ENCODE results near the gene RABAC1. TPM values are rescaled to one million over a fixed set of nuclear protein-coding genes. Genes with fewer than 3 reads are reported as not detected.

The RABAC1 gene
- total and polyA plus RNA-seq, 2 of the 4 experiments (the other 2 are of a cell fraction): 117 to 276 TPM

GRCh38 chr19:41956621-41957020 lies 2.5 kb downstream of the RABAC1 start:
- Histone ChIP-seq H3K56ac (ENCODE audit: extremely low read depth, insufficient read depth, low read length) (no peak overlapping the region), H3K4ac (ENCODE audit: low read depth, low read length) (no peak overlapping the region), H3K23ac (ENCODE audit: low read depth, low read length) (no peak overlapping the region), H3K14ac (replicated peaks; ENCODE audit: low read depth, low read length) (no peak overlapping the region), H3K18ac (ENCODE audit: low read depth, low read length) (no peak overlapping the region), H3K27me3 (ENCODE audit: control insufficient read depth, insufficient read depth, low read length) (no peaks in the 10 kb centered on the region), H4K91ac (ENCODE audit: insufficient read depth, low read depth, low read length) (no peak overlapping the region), H3K4me1 (ENCODE audit: control insufficient read depth, insufficient read depth, low read length) (peaks cover 8% of the 10 kb centered on the region), H2BK120ac (ENCODE audit: low read depth, low read length) (no peak overlapping the region), H2BK15ac (ENCODE audit: low read depth, low read length) (no peak overlapping the region), H3K79me1 (ENCODE audit: low read depth in 1 of 2, low read length in 2 of 2) (peaks cover 7 to 26% of the 10 kb centered on the region in 2 experiments), H4K20me1 (ENCODE audit: insufficient read depth, low read length) (peaks cover 21% of the 10 kb centered on the region), H3K4me3 (ENCODE audit: insufficient read depth, low read depth, low read length) (no peak overlapping the region), H2BK5ac (ENCODE audit: low read depth, low read length, poor library complexity, severe bottlenecking) (no peak overlapping the region), H2BK20ac (ENCODE audit: low read depth, low read length) (no peak overlapping the region), H3K9ac (ENCODE audit: low read depth, low read length) (no peak overlapping the region), H4K5ac (ENCODE audit: low read depth, low read length) (no peak overlapping the region), H3K36me3 (ENCODE audit: control insufficient read depth, insufficient read depth, low read length) (peaks cover 10% of the 10 kb centered on the region; the same call in 1 of the 2 replicates), H3K9me1 (ENCODE audit: insufficient read depth, low read length) (peaks cover 7% of the 10 kb centered on the region; the same call in 1 of the 2 replicates), H3K4me2 (ENCODE audit: low read depth, low read length) (no peak overlapping the region), H2AK9ac (replicated peaks; ENCODE audit: low read depth, low read length, poor library complexity) (no peak overlapping the region), H3K27ac (ENCODE audit: insufficient read depth, low read length) (no peak overlapping the region), H2AFZ (replicated peaks; ENCODE audit: low read length, poor library complexity) (no peak overlapping the region), H4K8ac (ENCODE audit: low read depth in 2 of 2, low read length in 2 of 2) (no peak overlapping the region), H2AK5ac (ENCODE audit: low read depth, low read length) (no peak overlapping the region), H3K9me3 (ENCODE audit: control insufficient read depth, insufficient read depth, low read length) (no peaks in the 10 kb centered on the region)
- ChIA-PET POLR2A (ENCODE audit: unreplicated experiment) (no interaction called here), CTCF (no interaction called here)
- 83% methylated on average over 1 of the region's 13 CpGs; no CpG with 5 or more reads in 1 of the 2 experiments for WGBS, 2 experiments (ENCODE audit: extremely low coverage in 2 of 2, insufficient read length in 1 of 2)
- ATAC-seq (ENCODE audit: low read depth): no peak
- no TSS peak for BruUV-seq (replicated peaks)
- in situ Hi-C loops (cut with MboI; ENCODE audit: low sequenced_read_pairs) (no loop called here), intact Hi-C loops (cut with micrococcal nuclease) (loop anchor here (5.0 to 10.0 kb wide), 2 partner anchors 76 to 162 kb away; partner anchors contain the start of gene CEACAM3), dilution Hi-C loops (cut with HindIII; ENCODE audit: low sequenced_read_pairs, unreplicated experiment) (no loop called here)
- DNase-seq: no peak
- 0 out of 2 replicates have a peak, but pooled peaks have one; percentile 17 for TF ChIP-seq POLR2A (IDR thresholded peaks at IDR 0.05; ENCODE audit: low read depth, low read length)
- TF ChIP-seq SMC3 (IDR thresholded peaks at IDR 0.05; ENCODE audit: low read depth, low read length): no peak

Data from IMR-90 (cell line).